HEK293T (cell line): ENCODE data around the gene TTC29.

Experiments used
- CTCF ChIA-PET: fragments of 350-600 bp; formaldehyde crosslinking; extraction: SDS; loops from one replicate; lab custom pipeline; 2021; ENCODE audit warnings: antibody characterized with exemption, inconsistent platforms; lab: Yijun Ruan, JAX
- POLR2A ChIA-PET: fragments of 350-600 bp; formaldehyde crosslinking; extraction: SDS; loops from one replicate; lab custom pipeline; 2020; ENCODE audit warnings: antibody characterized with exemption, inconsistent platforms; lab: Yijun Ruan, JAX
- DNase-seq: peaks from one replicate; pipeline ENCODE4 v3.0.0; 2012; ENCODE audit warnings: mixed read lengths; ENCODE audit errors: extremely low spot score
- ARNT ChIP-seq: fragments of 450-650 bp; IDR thresholded peaks from 2 replicates; pipeline ENCODE4 v1.6.1; 2017; ENCODE audit warnings: mild to moderate bottlenecking
- BHLHE40 ChIP-seq: fragments of 450-650 bp; IDR thresholded peaks from 2 replicates; pipeline ENCODE4 v1.6.1; 2016; ENCODE audit warnings: mild to moderate bottlenecking, moderate library complexity, borderline replicate concordance
- CTBP1 ChIP-seq: fragments of 450-650 bp; IDR thresholded peaks from 2 replicates; pipeline ENCODE4 v1.6.1; 2016; ENCODE audit warnings: borderline replicate concordance
- ELF4 ChIP-seq: fragments of 450-650 bp; IDR thresholded peaks from 2 replicates; pipeline ENCODE4 v1.6.1; 2017; ENCODE audit warnings: antibody characterized with exemption
- FOXA1 ChIP-seq: fragments of 450-650 bp; IDR thresholded peaks from 2 replicates; pipeline ENCODE4 v1.6.1; 2016; ENCODE audit warnings: mild to moderate bottlenecking
- FOXK2 ChIP-seq: fragments of 450-650 bp; IDR thresholded peaks from 2 replicates; pipeline ENCODE4 v1.6.1; 2016; ENCODE audit warnings: mild to moderate bottlenecking
- FOXM1 ChIP-seq: fragments of 450-650 bp; IDR thresholded peaks from 2 replicates; pipeline ENCODE4 v1.6.1; 2017; ENCODE audit warnings: mild to moderate bottlenecking, borderline replicate concordance
- HDGF ChIP-seq: fragments of 450-650 bp; IDR thresholded peaks from 2 replicates; pipeline ENCODE4 v1.6.1; 2017; ENCODE audit warnings: antibody characterized with exemption, borderline replicate concordance
- L3MBTL2 ChIP-seq: fragments of 450-650 bp; conservative IDR thresholded peaks from 2 replicates; pipeline ENCODE4 v1.6.1; 2016; ENCODE audit warnings: mild to moderate bottlenecking
- LEF1 ChIP-seq: fragments of 450-650 bp; IDR thresholded peaks from 2 replicates; pipeline ENCODE4 v1.6.1; 2017; ENCODE audit warnings: mild to moderate bottlenecking, borderline replicate concordance
- NFRKB ChIP-seq: fragments of 450-650 bp; IDR thresholded peaks from 2 replicates; pipeline ENCODE4 v1.6.1; 2016; ENCODE audit warnings: mild to moderate bottlenecking, moderate library complexity
- SP1 ChIP-seq: fragments of 450-650 bp; IDR thresholded peaks from 2 replicates; pipeline ENCODE4 v1.6.1; 2017
- SUZ12 ChIP-seq: fragments of 450-650 bp; IDR thresholded peaks from 2 replicates; pipeline ENCODE4 v1.6.1; 2016; ENCODE audit warnings: mild to moderate bottlenecking
- TARDBP ChIP-seq: fragments of 450-650 bp; IDR thresholded peaks from 2 replicates; pipeline ENCODE4 v1.6.1; 2016
- ZNF384 ChIP-seq: fragments of 450-650 bp; IDR thresholded peaks from 2 replicates; pipeline ENCODE4 v1.6.1; 2016
- TF ChIP-seq, protein P1 (sequence below): fragments of 450-650 bp; IDR thresholded peaks from 2 replicates; pipeline ENCODE4 v1.6.1; 2016

TTC29 gene

DNA sequence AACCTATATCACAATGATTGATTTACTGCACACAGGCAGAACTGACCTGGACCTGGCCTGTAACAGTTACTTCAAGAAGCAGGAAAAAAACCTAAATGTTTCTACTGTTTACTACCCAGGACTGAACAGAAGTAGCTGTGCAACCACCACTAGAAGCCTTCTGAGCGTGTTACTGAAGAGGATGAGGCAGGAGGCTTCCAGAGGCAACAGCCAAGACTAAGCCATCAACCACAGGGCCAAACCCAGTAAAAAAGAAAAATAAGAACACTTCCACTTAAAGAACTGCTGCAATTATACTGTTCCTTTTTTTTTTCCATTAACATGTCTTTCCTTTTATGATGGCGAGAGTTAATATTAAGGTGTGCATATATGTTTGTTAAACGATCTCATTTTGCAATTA is 29.4 kb upstream of the TTC29 start:
- no peak for DNase-seq
- ChIA-PET POLR2A (no interaction called here), CTCF (interaction anchor here (0.9 kb wide), 1 partner anchor 16 kb away, joined by 3 read pairs; no protein-coding TSS in a partner anchor)
- no peak for TF ChIP-seq TARDBP
- no peak for TF ChIP-seq HDGF
- TF ChIP-seq SP1: no peak
- no peak for TF ChIP-seq ZNF384
- no peak for TF ChIP-seq ELF4
- no peak for TF ChIP-seq CTBP1
- TF ChIP-seq, protein P1, sequence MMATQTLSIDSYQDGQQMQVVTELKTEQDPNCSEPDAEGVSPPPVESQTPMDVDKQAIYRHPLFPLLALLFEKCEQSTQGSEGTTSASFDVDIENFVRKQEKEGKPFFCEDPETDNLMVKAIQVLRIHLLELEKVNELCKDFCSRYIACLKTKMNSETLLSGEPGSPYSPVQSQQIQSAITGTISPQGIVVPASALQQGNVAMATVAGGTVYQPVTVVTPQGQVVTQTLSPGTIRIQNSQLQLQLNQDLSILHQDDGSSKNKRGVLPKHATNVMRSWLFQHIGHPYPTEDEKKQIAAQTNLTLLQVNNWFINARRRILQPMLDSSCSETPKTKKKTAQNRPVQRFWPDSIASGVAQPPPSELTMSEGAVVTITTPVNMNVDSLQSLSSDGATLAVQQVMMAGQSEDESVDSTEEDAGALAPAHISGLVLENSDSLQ: no peak
- TF ChIP-seq LEF1: no peak
- no peak for TF ChIP-seq FOXM1
- no peak for TF ChIP-seq SUZ12

- DNase-seq: no peak
- POLR2A ChIA-PET: no interaction called here
- TF ChIP-seq BHLHE40 (no peak), TARDBP (no peak), SP1 (no peak), LEF1 (no peak), CTBP1 (no peak), FOXK2 (no peak), FOXM1 (no peak), HDGF (no peak), FOXA1 (no peak), L3MBTL2 (no peak)
- TF ChIP-seq, protein P1: no peak
- CTCF ChIA-PET: no interaction called here
These were observed 26.4 kb upstream of the TTC29 start for GRCh38 chr4:146972036-146972435.

GRCh38 chr4:146969126-146969525 is 23.5 kb upstream of the TTC29 start:
- DNase-seq: no peak
- ChIA-PET POLR2A (no interaction called here), CTCF (no interaction called here)
- no peak for TF ChIP-seq ZNF384
- no peak for TF ChIP-seq CTBP1
- no peak for TF ChIP-seq TARDBP
- TF ChIP-seq FOXM1: no peak
- TF ChIP-seq L3MBTL2: no peak
- TF ChIP-seq ELF4: no peak
- TF ChIP-seq, protein P1: no peak
- TF ChIP-seq BHLHE40: no peak
- no peak for TF ChIP-seq FOXA1
- no peak for TF ChIP-seq NFRKB
- TF ChIP-seq SUZ12: no peak
- TF ChIP-seq HDGF: no peak
- TF ChIP-seq SP1: no peak
- TF ChIP-seq FOXK2: no peak

- CTCF ChIA-PET: no interaction called here
- no peak for TF ChIP-seq TARDBP
- no peak for TF ChIP-seq ARNT
- no peak for TF ChIP-seq LEF1
- TF ChIP-seq, protein P1: no peak
- TF ChIP-seq BHLHE40: no peak
- TF ChIP-seq NFRKB: no peak
- TF ChIP-seq ZNF384: no peak
- POLR2A ChIA-PET: no interaction called here
- no peak for DNase-seq
These were observed 15.0 kb upstream of the TTC29 start for GRCh38 chr4:146960634-146961033.

- ChIA-PET POLR2A (no interaction called here), CTCF (interaction anchor here (1.0 kb wide), 1 partner anchor 15 kb away, joined by 3 read pairs; no protein-coding TSS in a partner anchor)
- TF ChIP-seq BHLHE40: no peak
- TF ChIP-seq CTBP1: no peak
- no peak for TF ChIP-seq ELF4
- TF ChIP-seq HDGF: no peak
- no peak for TF ChIP-seq FOXA1
- no peak for TF ChIP-seq SUZ12
- no peak for TF ChIP-seq SP1
- TF ChIP-seq FOXK2: no peak
- no peak for TF ChIP-seq LEF1
- no peak for TF ChIP-seq FOXM1
- no peak for TF ChIP-seq ARNT
- TF ChIP-seq TARDBP: no peak
- TF ChIP-seq, protein P1: no peak
- no peak for TF ChIP-seq NFRKB
- TF ChIP-seq ZNF384: no peak
- TF ChIP-seq L3MBTL2: no peak
- peak; percentile 13 for DNase-seq
These were observed 14.0 kb upstream of the TTC29 start for GRCh38 chr4:146959692-146960091.

- DNase-seq: no peak
- TF ChIP-seq FOXM1: no peak
- no peak for TF ChIP-seq SUZ12
- TF ChIP-seq L3MBTL2: no peak
- TF ChIP-seq, protein P1: no peak
- no peak for TF ChIP-seq HDGF
- TF ChIP-seq BHLHE40: no peak
- no peak for TF ChIP-seq SP1
- ChIA-PET CTCF (no interaction called here), POLR2A (no interaction called here)
These were observed 11.6 kb upstream of the TTC29 start for GRCh38 chr4:146957237-146957636.
